Loucy (cell line): Measurements from ENCODE around the gene LGR4.

Experiments used
- H2AFZ ChIP-seq: fragments of 200-600 bp; sonication (generic); 2 replicates; pipeline ENCODE4 v1.6.0; 2016; ENCODE audit warnings: antibody characterized with exemption, mild to moderate bottlenecking, low read length, moderate library complexity
- H3F3A ChIP-seq: fragments of 200-600 bp; 2 replicates; pipeline ENCODE4 v1.6.0; 2016; ENCODE audit warnings: antibody characterized with exemption, low read depth, mild to moderate bottlenecking
- H3K27me3 ChIP-seq: fragments of 200-600 bp; sonication (generic); 2 replicates; pipeline ENCODE4 v1.6.1; 2014; ENCODE audit warnings: low read length, mild to moderate bottlenecking; ENCODE audit not compliant: insufficient read depth, poor library complexity, severe bottlenecking
- H3K36me3 ChIP-seq: fragments of 200-600 bp; sonication (generic); 2 replicates; pipeline ENCODE4 v1.6.1; 2016; ENCODE audit warnings: low read length; ENCODE audit not compliant: insufficient read depth
- H3K4me1 ChIP-seq: fragments of 200-600 bp; sonication (generic); 2 replicates; pipeline ENCODE4 v1.5.1; 2014; ENCODE audit warnings: low read length, mild to moderate bottlenecking; ENCODE audit not compliant: insufficient read depth, poor library complexity, severe bottlenecking
- H3K4me2 ChIP-seq: fragments of 200-600 bp; sonication (generic); 2 replicates; pipeline ENCODE4 v1.6.0; 2014; ENCODE audit warnings: antibody characterized with exemption, low read length, low read depth, mild to moderate bottlenecking; ENCODE audit not compliant: poor library complexity, severe bottlenecking
- H3K4me3 ChIP-seq: fragments of 200-600 bp; sonication (generic); 2 replicates; pipeline ENCODE4 v1.5.1; 2014; ENCODE audit warnings: low read length, mild to moderate bottlenecking, mixed read lengths; ENCODE audit not compliant: poor library complexity, severe bottlenecking
- H3K79me2 ChIP-seq: fragments of 200-600 bp; sonication (generic); 2 replicates; pipeline ENCODE4 v1.6.1; 2014; ENCODE audit warnings: low read length; ENCODE audit not compliant: insufficient read depth
- H3K9ac ChIP-seq: fragments of 200-600 bp; sonication (generic); 2 replicates; pipeline ENCODE4 v1.6.0; 2014; ENCODE audit warnings: mild to moderate bottlenecking, low read depth, low read length, moderate library complexity; ENCODE audit not compliant: poor library complexity, severe bottlenecking
- H3K9me2 ChIP-seq: fragments of 200-600 bp; sonication (generic); replicated peaks from 2 replicates; pipeline ENCODE4 v1.6.1; 2016; ENCODE audit warnings: low read depth, low read length, mixed read lengths
- H3K9me3 ChIP-seq: fragments of 200-600 bp; sonication (generic); 2 replicates; pipeline ENCODE4 v1.6.1; 2014; ENCODE audit warnings: mild to moderate bottlenecking, antibody characterized with exemption, low read length, low read depth; ENCODE audit not compliant: insufficient read depth
- H4K20me1 ChIP-seq: fragments of 200-600 bp; sonication (generic); 2 replicates; pipeline ENCODE4 v1.6.0; 2014; ENCODE audit warnings: antibody characterized with exemption, low read length, mild to moderate bottlenecking; ENCODE audit not compliant: insufficient read depth, poor library complexity, severe bottlenecking
- CTCF ChIP-seq: fragments of 200-600 bp; sonication (generic); conservative IDR thresholded peaks from 2 replicates; pipeline ENCODE4 v1.5.1; 2014; ENCODE audit warnings: mild to moderate bottlenecking, antibody characterized with exemption, low read length
- EZH2phosphoT487 ChIP-seq: fragments of 200-600 bp; IDR thresholded peaks from 2 replicates; pipeline ENCODE4 v1.6.1; 2018; ENCODE audit warnings: antibody characterized with exemption, mild to moderate bottlenecking, moderate library complexity, borderline replicate concordance

Gene LGR4

GRCh38 chr11:27447288-27448183 is 25.1 kb downstream of the LGR4 start:
- Histone ChIP-seq H3K9ac (no peak overlapping the region), H3K9me3 (no peaks in the 10 kb centered on the region), H3K4me2 (no peak overlapping the region), H3K4me3 (no peak overlapping the region), H3K4me1 (no peaks in the 10 kb centered on the region), H3F3A (no peaks in the 10 kb centered on the region), H4K20me1 (no peaks in the 10 kb centered on the region), H3K79me2 (no peaks in the 10 kb centered on the region), H3K9me2 (no peaks in the 10 kb centered on the region), H3K27me3 (no peaks in the 10 kb centered on the region), H2AFZ (no peak overlapping the region), H3K36me3 (no peaks in the 10 kb centered on the region)
- TF ChIP-seq EZH2phosphoT487 (no peak), CTCF (no peak)

- no peaks in the 10 kb centered on the region for H4K20me1 ChIP-seq
- no peaks in the 10 kb centered on the region for H3K4me1 ChIP-seq
- H3K4me2 ChIP-seq: no peak overlapping the region
- TF ChIP-seq EZH2phosphoT487: no peak
- no peak for TF ChIP-seq CTCF
- H2AFZ ChIP-seq: no peak overlapping the region
- no peaks in the 10 kb centered on the region for H3K9me2 ChIP-seq
- no peak overlapping the region for H3K9ac ChIP-seq
- H3K27me3 ChIP-seq: no peaks in the 10 kb centered on the region
- no peaks in the 10 kb centered on the region for H3K9me3 ChIP-seq
- H3F3A ChIP-seq: no peaks in the 10 kb centered on the region
- no peaks in the 10 kb centered on the region for H3K36me3 ChIP-seq
- H3K4me3 ChIP-seq: no peak overlapping the region
- H3K79me2 ChIP-seq: no peaks in the 10 kb centered on the region
Observed at GRCh38 chr11:27445625-27446024, 27.0 kb downstream of the LGR4 start.

- no peak overlapping the region for H3K9ac ChIP-seq
Observed at GRCh38 chr11:27444801-27445215, 27.8 kb downstream of the LGR4 start.

More at GRCh38 chr11:27444801-27445215, 27.8 kb downstream of the LGR4 start:
- Histone ChIP-seq H4K20me1 (no peaks in the 10 kb centered on the region), H2AFZ (no peak overlapping the region), H3F3A (no peaks in the 10 kb centered on the region), H3K9me3 (no peaks in the 10 kb centered on the region), H3K79me2 (no peaks in the 10 kb centered on the region), H3K4me1 (no peaks in the 10 kb centered on the region), H3K4me2 (no peak overlapping the region), H3K27me3 (no peaks in the 10 kb centered on the region), H3K9me2 (no peaks in the 10 kb centered on the region), H3K4me3 (no peak overlapping the region), H3K36me3 (no peaks in the 10 kb centered on the region)
- TF ChIP-seq EZH2phosphoT487 (no peak), CTCF (no peak)
